ENCODE data around the gene ATG7. TPM values are rescaled to one million over a fixed set of nuclear protein-coding genes. Genes with fewer than 3 reads are reported as not detected.

The ATG7 gene
- polyA plus RNA-seq, 2 of the 4 experiments (the other 2 are of a cell fraction), result 27.2 to 41.2 TPM

GRCh38 chr3:11335056-11335608, 62.9 kb downstream of the ATG7 start:
- FAIRE-seq, result no peak
- 29% methylated on average over 4 of the region's 4 CpGs for WGBS (ENCODE audit: missing lambda C conversion rate)

GRCh38 chr3:11339541-11339940, 67.3 kb downstream of the ATG7 start:
- TF ChIP-seq CBX8 (IDR thresholded peaks at IDR 0.05) (no peak), JUNB (IDR thresholded peaks at IDR 0.05) (no peak), CHD4 (IDR thresholded peaks at IDR 0.05; ENCODE audit: borderline replicate concordance) (no peak)
- Histone ChIP-seq H3K4me2 (no peak overlapping the region), H3K4me3 (no peak overlapping the region), H3K27ac (no peak overlapping the region), H3K4me1 (no peaks in the 10 kb centered on the region), H3K9me3 (no peaks in the 10 kb centered on the region)
- 89% methylated on average over 3 of the region's 3 CpGs for WGBS (ENCODE audit: missing lambda C conversion rate)
- POLR2A ChIA-PET, result no interaction called here
- FAIRE-seq (no peak), DNase-seq (ENCODE audit: low read depth in 1 of 2, low spot score in 1 of 2) (no peak), ATAC-seq (no peak)
- CTCF ChIA-PET, result interaction anchor here (0.8 to 2.1 kb wide), 5 partner anchors 11 to 279 kb away, joined by 3 to 6 read pairs (median 3); no protein-coding TSS in a partner anchor

More at GRCh38 chr3:11335056-11335608, 62.9 kb downstream of the ATG7 start:
- POLR2A ChIA-PET, result interaction anchor here (1.7 kb wide), 2 partner anchors 46 to 63 kb away, joined by 3 to 8 read pairs; partner anchors contain the start of gene ATG7
- TF ChIP-seq MAFK (IDR thresholded peaks at IDR 0.05; ENCODE audit: partially characterized antibody) (no peak), ELK1 (IDR thresholded peaks at IDR 0.05; ENCODE audit: low read depth, low read length) (no peak), RFX5 (IDR thresholded peaks at IDR 0.05) (no peak), RAD21 (conservative IDR thresholded peaks at IDR 0.05 in 1 of 2, IDR thresholded peaks at IDR 0.05 in 1 of 2) (peak; percentile 80 to 85), SMC3 (IDR thresholded peaks at IDR 0.05) (peak; percentile 72), HOXB5 (CRISPR knock-in tag; IDR thresholded peaks at IDR 0.05) (no peak), TFCP2L1 (CRISPR knock-in tag; IDR thresholded peaks at IDR 0.05) (no peak), E2F6 (IDR thresholded peaks at IDR 0.05; ENCODE audit: borderline replicate concordance, low read depth) (no peak), CTCF (IDR thresholded peaks at IDR 0.05) (peak; percentile 86)
- peak; percentile 55 to 66 for DNase-seq (ENCODE audit: low read depth in 1 of 2, low spot score in 1 of 2)
- no peaks in the 10 kb centered on the region for H3K9me3 ChIP-seq
- peak; percentile 93 to 94 for ATAC-seq
- H3K27ac ChIP-seq, result 0 out of 6 replicates have a peak overlapping the region, but pooled peaks of 1 of the 2 experiments have one; percentile 7
- H3K4me3 ChIP-seq, result no peak overlapping the region
- no peaks in the 10 kb centered on the region; the same call in 2 of the 3 replicates for H3K4me1 ChIP-seq
- CTCF ChIA-PET, result interaction anchor here (0.5 to 5.8 kb wide), 63 partner anchors 9 to 588 kb away, joined by 3 to 90 read pairs (median 4); partner anchors contain the start of genes ATG7 and HRH1
- H3K4me2 ChIP-seq, result 0 out of 3 replicates have a peak overlapping the region, but pooled peaks have one; percentile 23

- WGBS (ENCODE audit: missing lambda C conversion rate), result 38% methylated on average over 1 of the region's 1 CpG
- Histone ChIP-seq H3K4me1 (peaks cover 9% of the 10 kb centered on the region; the same call in 2 of the 3 replicates), H3K4me3 (no peak overlapping the region), H3K4me2 (no peak overlapping the region), H3K9me3 (no peaks in the 10 kb centered on the region), H3K27ac (no peak overlapping the region)
- CTCF ChIA-PET, result interaction anchor here (5.1 kb wide), 1 partner anchor 11 kb away, joined by 33 read pairs; no protein-coding TSS in a partner anchor
- FAIRE-seq (no peak), DNase-seq (ENCODE audit: low read depth in 1 of 2, low spot score in 1 of 2) (no peak), ATAC-seq (no peak)
- TF ChIP-seq RFX5 (IDR thresholded peaks at IDR 0.05) (no peak), HMGXB4 (CRISPR knock-in tag; IDR thresholded peaks at IDR 0.05; ENCODE audit: borderline replicate concordance) (no peak), NFE2L2 (conservative IDR thresholded peaks at IDR 0.05; ENCODE audit: low read length) (no peak), SMC3 (IDR thresholded peaks at IDR 0.05) (no peak), JUN (IDR thresholded peaks at IDR 0.05) (no peak), JUNB (IDR thresholded peaks at IDR 0.05) (no peak)
- POLR2A ChIA-PET, result no interaction called here
These were observed 74.2 kb downstream of the ATG7 start for GRCh38 chr3:11346416-11346815.

All from A549 (cell line).